Gastroesophageal sphincter (tissue), 4 donors: ENCODE measurements around the gene ACYP1. TPM values are rescaled to one million over a fixed set of nuclear protein-coding genes. Genes with fewer than 3 reads are reported as not detected.

Experiments
- ATAC-seq: fragments of 150-250 bp; one replicate; pipeline ENCODE4 v1.9.1; 2016; ENCODE audit warnings: mild to moderate bottlenecking, moderate library complexity
- H3K27ac ChIP-seq, 4 donors: fragments of 200-600 bp; sonication (generic) in 3 of 4; 1 replicate in 3 of 4; 2 replicates in 1 of 4; pipeline ENCODE4 v1.5.1; 2016 to 2019
- H3K27me3 ChIP-seq: fragments of 200-600 bp; sonication (generic); one replicate; pipeline ENCODE4 v1.5.1; 2019
- H3K36me3 ChIP-seq, 2 donors: fragments of 200-600 bp; sonication (generic); one replicate each; pipeline ENCODE4 v1.5.1; 2019; ENCODE audit warnings: control low read depth in 1 of 2
- H3K4me1 ChIP-seq, 3 donors: fragments of 200-600 bp; sonication (generic); 1 replicate in 2 of 3; 2 replicates in 1 of 3; pipeline ENCODE4 v1.5.1; 2016 to 2019; ENCODE audit warnings: control low read depth in 2 of 3
- H3K4me3 ChIP-seq, 2 donors: fragments of 200-600 bp; sonication (generic); one replicate each; pipeline ENCODE4 v1.5.1; 2019; ENCODE audit warnings: mild to moderate bottlenecking in 1 of 2, moderate library complexity in 1 of 2
- H3K9me3 ChIP-seq, 3 donors: fragments of 200-600 bp; sonication (generic); one replicate each; pipeline ENCODE4 v1.5.1; 2017 to 2019; ENCODE audit warnings: control low read depth in 2 of 3
- EP300 ChIP-seq: sonication (generic); formaldehyde crosslinking; IDR thresholded peaks from one replicate; pipeline ENCODE4 v1.6.1; 2017; ENCODE audit warnings: antibody characterized with exemption, mild to moderate bottlenecking
- POLR2A ChIP-seq, 2 donors: fragments of 450-650 bp; IDR thresholded peaks; one replicate each; pipeline ENCODE4 v1.6.1; 2017; ENCODE audit warnings: antibody characterized with exemption in 2 of 2, mild to moderate bottlenecking in 2 of 2, moderate library complexity in 1 of 2
- POLR2AphosphoS5 ChIP-seq: sonication (generic); formaldehyde crosslinking; IDR thresholded peaks from one replicate; pipeline ENCODE4 v1.6.1; 2017; ENCODE audit warnings: antibody characterized with exemption
- WGBS, 2 donors: methylation state at CpG; one replicate each; pipeline ENCODE4 v1.1.5; 2018; ENCODE audit warnings: low coverage in 1 of 2; 5-methylcytosine and 5-hydroxymethylcytosine counted together
- total RNA-seq, 4 donors: library from RNA; depleted of rRNA; stranded (reverse); fragments of >200 nt; gene quantifications; one replicate each; pipeline ENCODE4 v1.1.0, GENCODE V29; 2016
- TF ChIP-seq, protein P1 (sequence below), 4 experiments: fragments of 200-600 bp in 2 of 4; fragments of 450-650 bp in 2 of 4; sonication (generic) in 1 of 4; IDR thresholded peaks; one replicate each; pipeline ENCODE4 v1.5.1; 2017 to 2019; ENCODE audit warnings: antibody characterized with exemption in 4 of 4, mild to moderate bottlenecking in 2 of 4, moderate library complexity in 2 of 4

Gene ACYP1
- total RNA-seq, 4 donors from 2014 or later = 13.8 to 20.8 (median 17.1) TPM

DNA sequence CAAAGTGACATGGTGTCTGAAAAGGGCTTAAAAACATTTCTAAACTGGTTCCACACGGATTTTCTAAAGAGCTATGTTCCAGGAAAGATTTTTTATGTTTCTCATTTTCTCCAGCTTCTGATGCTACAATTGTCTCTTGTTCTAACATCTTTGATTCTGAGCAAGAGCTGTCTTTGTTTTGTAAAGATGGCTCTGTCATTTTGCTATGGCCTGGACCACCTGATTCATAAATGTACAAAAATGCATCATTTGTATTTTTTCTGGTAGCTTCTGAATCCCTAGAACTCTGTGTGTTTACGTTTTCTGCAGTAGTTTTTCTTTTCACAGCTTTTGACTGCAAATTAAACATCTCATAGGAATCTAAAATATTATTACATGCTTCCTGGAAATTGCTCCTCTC is 15.7 kb downstream of the ACYP1 start:
- Histone ChIP-seq H3K27ac (peak overlapping the region in 2 of 4 donors; percentile 70 to 92), H3K27me3 (no peaks in the 10 kb centered on the region), H3K4me1 (peaks cover 3 to 67% (median 13%) of the 10 kb centered on the region in 3 donors), H3K36me3 (no peaks in the 10 kb centered on the region), H3K9me3 (no peaks in the 10 kb centered on the region), H3K4me3 (no peak overlapping the region)
- TF ChIP-seq EP300 = no peak
- 60 to 84% methylated on average over 2 of the region's 2 CpGs for WGBS, 2 donors
- ATAC-seq = no peak

DNA sequence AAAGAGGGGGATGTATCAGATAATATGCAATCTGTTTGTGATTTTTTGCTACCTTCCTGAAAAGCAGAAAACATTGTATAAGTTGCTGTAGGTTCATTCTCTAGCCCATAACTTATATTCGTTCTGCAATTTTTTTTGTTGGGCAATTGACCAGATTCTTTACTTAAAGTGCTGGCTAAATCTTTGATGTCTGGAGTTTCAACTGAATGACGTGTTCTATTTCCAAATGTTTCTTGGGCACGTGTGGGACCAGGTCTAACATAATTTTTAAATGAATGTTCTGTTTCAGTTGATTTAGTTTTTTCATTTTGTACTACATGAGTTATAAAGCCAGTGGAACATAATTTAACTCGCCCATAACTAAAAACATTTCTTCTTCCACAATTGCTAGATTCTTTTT is 16.3 kb downstream of the ACYP1 start:
- no peak for ATAC-seq
- no peak for TF ChIP-seq POLR2A (IDR thresholded peaks at IDR 0.05)
- TF ChIP-seq EP300 = no peak
- TF ChIP-seq, protein P1, sequence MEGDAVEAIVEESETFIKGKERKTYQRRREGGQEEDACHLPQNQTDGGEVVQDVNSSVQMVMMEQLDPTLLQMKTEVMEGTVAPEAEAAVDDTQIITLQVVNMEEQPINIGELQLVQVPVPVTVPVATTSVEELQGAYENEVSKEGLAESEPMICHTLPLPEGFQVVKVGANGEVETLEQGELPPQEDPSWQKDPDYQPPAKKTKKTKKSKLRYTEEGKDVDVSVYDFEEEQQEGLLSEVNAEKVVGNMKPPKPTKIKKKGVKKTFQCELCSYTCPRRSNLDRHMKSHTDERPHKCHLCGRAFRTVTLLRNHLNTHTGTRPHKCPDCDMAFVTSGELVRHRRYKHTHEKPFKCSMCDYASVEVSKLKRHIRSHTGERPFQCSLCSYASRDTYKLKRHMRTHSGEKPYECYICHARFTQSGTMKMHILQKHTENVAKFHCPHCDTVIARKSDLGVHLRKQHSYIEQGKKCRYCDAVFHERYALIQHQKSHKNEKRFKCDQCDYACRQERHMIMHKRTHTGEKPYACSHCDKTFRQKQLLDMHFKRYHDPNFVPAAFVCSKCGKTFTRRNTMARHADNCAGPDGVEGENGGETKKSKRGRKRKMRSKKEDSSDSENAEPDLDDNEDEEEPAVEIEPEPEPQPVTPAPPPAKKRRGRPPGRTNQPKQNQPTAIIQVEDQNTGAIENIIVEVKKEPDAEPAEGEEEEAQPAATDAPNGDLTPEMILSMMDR (IDR thresholded peaks at IDR 0.05) = no peak
- no peak for TF ChIP-seq POLR2AphosphoS5
- H3K9me3 ChIP-seq = no peaks in the 10 kb centered on the region
- no peak overlapping the region for H3K4me3 ChIP-seq
- peak overlapping the region in 1 of 4 donors; percentile 70 for H3K27ac ChIP-seq
- no peaks in the 10 kb centered on the region for H3K27me3 ChIP-seq
- H3K36me3 ChIP-seq = no peaks in the 10 kb centered on the region
- WGBS, 2 donors = 89 to 94% methylated on average over 3 to 4 of the region's 4 CpGs
- H3K4me1 ChIP-seq = peaks cover 3 to 67% (median 13%) of the 10 kb centered on the region in 3 donors

DNA sequence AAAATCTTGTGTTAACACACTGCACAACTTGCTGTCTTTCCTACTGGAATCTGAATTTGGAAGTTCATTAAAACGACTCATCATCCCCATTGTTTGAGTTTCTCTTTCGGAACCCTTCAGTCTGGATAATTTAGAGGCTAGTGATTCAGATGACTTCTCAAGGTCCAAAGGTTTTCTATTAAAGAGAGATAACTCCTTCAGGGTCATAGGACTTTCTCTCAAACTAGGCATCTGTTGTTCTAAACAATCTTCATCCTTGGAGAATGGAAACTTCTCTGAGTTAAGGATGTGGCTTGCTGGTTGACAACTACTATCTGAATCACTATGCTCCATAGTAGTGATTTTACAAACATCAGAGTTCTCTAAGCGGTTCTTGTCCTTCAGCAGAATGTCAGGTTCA is 16.9 kb downstream of the ACYP1 start:
- H3K4me1 ChIP-seq = peaks cover 3 to 66% (median 16%) of the 10 kb centered on the region in 3 donors
- TF ChIP-seq EP300 = no peak
- no peak for TF ChIP-seq POLR2AphosphoS5
- TF ChIP-seq, protein P1 (IDR thresholded peaks at IDR 0.05) = no peak
- H3K36me3 ChIP-seq = peaks cover 0 to 5% of the 10 kb centered on the region in 2 donors
- 84 to 95% methylated on average over 3 of the region's 3 CpGs for WGBS, 2 donors
- no peaks in the 10 kb centered on the region for H3K9me3 ChIP-seq
- H3K4me3 ChIP-seq = no peak overlapping the region
- H3K27ac ChIP-seq = no peak overlapping the region
- no peak for ATAC-seq
- H3K27me3 ChIP-seq = no peaks in the 10 kb centered on the region

DNA sequence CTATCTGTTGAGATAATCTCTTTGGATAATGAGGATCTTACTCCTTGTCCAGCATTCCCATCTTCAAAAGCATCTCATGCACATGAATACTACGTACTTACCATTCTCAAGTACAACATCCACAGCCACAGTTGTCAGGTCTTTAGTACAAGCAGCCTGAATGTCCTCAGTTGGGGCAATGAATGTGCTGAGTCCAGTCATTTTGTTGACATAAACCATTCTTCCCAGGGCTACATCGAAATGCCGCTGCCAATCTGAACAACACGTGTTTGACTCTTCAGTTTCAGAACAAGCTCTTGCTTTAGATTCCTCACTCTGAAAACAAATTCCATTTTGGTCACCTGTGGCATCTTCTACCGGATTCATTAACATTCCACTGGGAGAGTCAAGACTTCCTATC is 17.5 kb downstream of the ACYP1 start:
- TF ChIP-seq POLR2A (IDR thresholded peaks at IDR 0.05) (no peak), POLR2AphosphoS5 (no peak), EP300 (no peak)
- TF ChIP-seq, protein P1 (IDR thresholded peaks at IDR 0.05) = no peak
- no peak overlapping the region for H3K4me3 ChIP-seq
- H3K36me3 ChIP-seq = peaks cover 0 to 11% of the 10 kb centered on the region in 2 donors
- ATAC-seq = no peak
- H3K27ac ChIP-seq = no peak overlapping the region
- no peaks in the 10 kb centered on the region for H3K9me3 ChIP-seq
- H3K4me1 ChIP-seq = peaks cover 3 to 61% (median 16%) of the 10 kb centered on the region in 3 donors
- WGBS, 2 donors = 93 to 96% methylated on average over 5 of the region's 5 CpGs
- no peaks in the 10 kb centered on the region for H3K27me3 ChIP-seq

DNA sequence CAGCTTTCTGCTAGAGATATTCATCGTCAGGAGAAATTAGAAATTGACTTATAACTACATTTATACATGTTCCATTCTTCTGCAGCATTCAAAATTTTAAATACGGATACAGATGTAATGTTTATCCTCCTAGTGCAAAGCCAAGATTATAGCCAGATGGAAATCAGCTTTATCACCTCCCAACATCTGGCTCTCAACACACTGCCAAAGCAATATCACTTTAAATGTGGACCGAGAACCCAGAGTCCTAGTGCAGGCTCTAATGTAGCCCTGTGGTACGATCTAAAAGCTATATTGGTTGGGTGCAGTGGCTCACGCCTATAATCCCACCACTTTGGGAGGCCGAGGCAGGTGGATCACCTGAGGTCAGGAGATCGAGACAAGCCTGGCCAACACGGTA is 19.1 kb downstream of the ACYP1 start:
- Histone ChIP-seq H3K4me3 (peak overlapping the region in 1 of 2 donors; percentile 15), H3K36me3 (peaks cover 0 to 19% of the 10 kb centered on the region in 2 donors), H3K27ac (peak overlapping the region in 1 of 4 donors; percentile 5), H3K4me1 (peaks cover 3 to 54% (median 8%) of the 10 kb centered on the region in 3 donors), H3K9me3 (no peaks in the 10 kb centered on the region), H3K27me3 (no peaks in the 10 kb centered on the region)
- no peak for TF ChIP-seq POLR2A (IDR thresholded peaks at IDR 0.05)
- no peak for TF ChIP-seq POLR2AphosphoS5
- 22 to 57% methylated on average over 5 to 7 of the region's 8 CpGs for WGBS, 2 donors
- ATAC-seq = no peak

DNA sequence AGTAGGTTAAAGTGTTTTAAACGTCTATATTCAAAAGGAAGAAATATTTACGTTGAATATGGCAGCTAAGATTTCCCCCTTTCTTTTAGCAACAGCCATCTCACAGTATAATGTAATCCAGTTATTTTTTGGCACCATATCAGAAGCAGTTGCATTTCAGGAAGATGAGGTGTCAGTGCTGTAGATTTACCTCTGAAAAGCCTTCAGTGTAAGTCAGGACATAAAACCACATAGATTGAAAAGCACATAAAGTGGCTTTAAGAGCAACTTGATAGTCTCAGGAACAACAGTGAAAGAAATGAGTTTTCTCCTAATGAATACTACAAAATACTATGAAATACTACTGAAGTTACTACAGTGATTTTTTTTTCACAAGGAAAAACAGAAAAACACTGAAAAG is 19.5 kb downstream of the ACYP1 start:
- 8 to 23% methylated on average over 2 of the region's 2 CpGs for WGBS, 2 donors
- Histone ChIP-seq H3K4me3 (no peak overlapping the region), H3K27ac (peak overlapping the region in 1 of 4 donors; percentile 5), H3K27me3 (no peaks in the 10 kb centered on the region), H3K36me3 (peaks cover 0 to 21% of the 10 kb centered on the region in 2 donors), H3K9me3 (no peaks in the 10 kb centered on the region), H3K4me1 (peaks cover 3 to 50% (median 8%) of the 10 kb centered on the region in 3 donors)
- ATAC-seq = no peak
- no peak for TF ChIP-seq POLR2A (IDR thresholded peaks at IDR 0.05)
- TF ChIP-seq POLR2AphosphoS5 = no peak
- no peak for TF ChIP-seq EP300
- TF ChIP-seq, protein P1 (IDR thresholded peaks at IDR 0.05) = no peak
